Measurements from ENCODE around the gene LINC01488. TPM values are rescaled to one million over a fixed set of nuclear protein-coding genes. Genes with fewer than 3 reads are reported as not detected.

Gene LINC01488
- total and polyA plus RNA-seq, 10 of the 15 experiments (the other 5 are each of a cell fraction or from before 2014, with no cell fraction given) = not detected

DNA sequence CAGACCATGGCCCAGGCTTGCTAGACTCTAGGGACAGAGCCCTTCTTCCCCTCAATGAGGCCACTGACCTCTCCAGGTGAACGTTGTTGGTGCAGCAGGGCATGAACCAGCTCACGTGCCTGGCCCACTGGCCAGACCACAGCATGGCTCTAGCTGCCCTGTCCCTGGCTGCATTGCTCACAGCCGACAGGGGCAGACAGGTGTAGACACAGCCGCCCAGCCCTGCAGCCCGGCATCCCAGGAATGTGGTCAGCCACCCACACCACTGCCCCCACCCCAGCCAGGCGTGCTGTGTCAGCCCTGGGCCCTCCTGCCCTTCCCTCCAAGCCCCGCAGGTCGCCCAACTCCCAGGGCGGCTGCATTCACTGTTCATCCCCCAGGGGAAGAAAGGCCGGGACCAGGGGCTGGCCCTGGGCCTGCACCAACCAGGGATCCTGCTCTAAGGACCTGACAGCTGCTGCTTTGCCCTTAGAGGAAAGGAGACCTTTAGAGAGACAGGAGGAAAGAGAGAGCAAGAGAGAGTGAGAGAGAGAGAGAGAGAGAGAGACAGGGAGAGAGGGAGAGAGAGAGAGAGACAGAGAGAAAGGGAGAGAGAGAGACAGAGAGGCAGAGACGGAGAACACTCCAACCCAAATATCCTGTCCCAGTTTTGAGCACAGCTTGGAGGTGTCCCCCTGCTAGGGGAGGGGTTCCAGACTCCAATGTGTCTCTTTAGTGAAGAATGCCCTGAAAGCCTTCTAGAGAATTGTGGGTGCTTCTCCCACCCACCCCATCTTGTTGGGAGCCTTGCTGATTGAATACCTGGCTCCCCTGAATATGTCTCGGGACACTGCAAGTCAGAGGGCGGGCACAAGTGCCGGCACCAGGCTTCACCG lies 44.2 kb upstream of the LINC01488 start:
- ChIA-PET CTCF (no interaction called here), RAD21 (ENCODE audit: unreplicated experiment) (no interaction called here), POLR2A (no interaction called here), SMC1A (ENCODE audit: uncharacterized antibody, unreplicated experiment) (no interaction called here)
- Histone ChIP-seq H3K79me2 (ENCODE audit: control insufficient read depth, insufficient read depth, low read length) (no peaks in the 10 kb centered on the region), H3K36me3 (ENCODE audit: control insufficient read depth in 2 of 2, insufficient read depth in 2 of 2, low read length in 1 of 2) (no peaks in the 10 kb centered on the region), H3K9ac (ENCODE audit: control insufficient read depth, insufficient read depth, low read length) (no peak overlapping the region), H3K27ac (ENCODE audit: control insufficient read depth, insufficient read depth) (no peak overlapping the region), H3K4me1 (ENCODE audit: control insufficient read depth, insufficient read depth, low read length) (peaks cover 7% of the 10 kb centered on the region), H4K20me1 (ENCODE audit: control insufficient read depth, insufficient read depth) (no peaks in the 10 kb centered on the region), H3K27me3 (replicated peaks in 1 of 2; ENCODE audit: control insufficient read depth in 2 of 2, insufficient read depth in 2 of 2, low read length in 1 of 2) (peaks cover 0 to 2% of the 10 kb centered on the region in 2 experiments), H3K4me2 (ENCODE audit: control insufficient read depth, insufficient read depth) (no peak overlapping the region), H2AFZ (ENCODE audit: control insufficient read depth, low read depth, low read length) (no peak overlapping the region), H3K9me3 (replicated peaks; ENCODE audit: control insufficient read depth, insufficient read depth, low read length) (no peaks in the 10 kb centered on the region), H3K4me3 (no peak overlapping the region)
- intact Hi-C loops (cut with micrococcal nuclease; ENCODE audit: unreplicated experiment) (no loop called here), in situ Hi-C loops (cut with MboI) (no loop called here)
- 43% methylated on average over 15 of the region's 15 CpGs for WGBS (ENCODE audit: insufficient coverage, insufficient replicate concordance, low lambda C conversion rate, missing lambda C conversion rate)
- no peak for FAIRE-seq
- DNase-seq (ENCODE audit: low read depth, low spot score) = no peak
- no peak for ATAC-seq
- TF ChIP-seq BCLAF1 (IDR thresholded peaks at IDR 0.05) (no peak), BHLHE40 (IDR thresholded peaks at IDR 0.05; ENCODE audit: borderline replicate concordance in 1 of 2, low read depth in 2 of 2, low read length in 1 of 2) (peak in 1 of 2 experiments; percentile 78; a peak in 2 of 4 replicates), ESRRA (IDR thresholded peaks at IDR 0.05; ENCODE audit: low read length) (no peak)
- BruUV-seq (replicated peaks) = no TSS peak
